WTC11 (cell line): ENCODE measurements around the gene DOK4. TPM values are rescaled to one million over a fixed set of nuclear protein-coding genes. Genes with fewer than 3 reads are reported as not detected.

Experiments
- ATAC-seq: fragments of 200-7000 bp; cut with Tn5 transposase; 2 replicates; pipeline ENCODE4 v1.10.0; 2021; ENCODE audit warnings: mild to moderate bottlenecking, moderate library complexity
- CTCF ChIA-PET: fragments of 300-600 bp; sonication (Branson Sonifier 250); formaldehyde crosslinking; loops from one replicate; lab custom pipeline; 2021; ENCODE audit warnings: antibody characterized with exemption; lab: Charles Lee
- POLR2A ChIA-PET: fragments of 350-600 bp; sonication (Branson Sonifier 250); formaldehyde crosslinking; loops from one replicate; lab custom pipeline; 2021; ENCODE audit warnings: antibody characterized with exemption; lab: Charles Lee
- DNase-seq: peaks from one replicate; pipeline ENCODE4 v3.0.0; 2021; ENCODE audit warnings: low spot score
- H3K27ac Mint-ChIP-seq: 2 replicates; pipeline ENCODE4 v1.8.0; 2021; ENCODE audit warnings: mixed read lengths
- H3K27me3 Mint-ChIP-seq: 2 replicates; pipeline ENCODE4 v1.8.0; 2021; ENCODE audit warnings: low read depth, mild to moderate bottlenecking, moderate library complexity, mixed read lengths
- H3K36me3 Mint-ChIP-seq: 2 replicates; pipeline ENCODE4 v1.8.0; 2021; ENCODE audit warnings: mixed read lengths
- H3K4me1 Mint-ChIP-seq: 2 replicates; pipeline ENCODE4 v1.8.0; 2022; ENCODE audit warnings: mixed read lengths
- H3K4me3 Mint-ChIP-seq: 2 replicates; pipeline ENCODE4 v1.8.0; 2021; ENCODE audit warnings: mild to moderate bottlenecking, moderate library complexity, mixed read lengths
- H3K9me3 Mint-ChIP-seq: 2 replicates; pipeline ENCODE4 v1.8.0; 2021; ENCODE audit warnings: mixed read lengths
- CTCF ChIP-seq: fragments of 200-600 bp; IDR thresholded peaks from 2 replicates; pipeline ENCODE4 v1.8.0; 2022; ENCODE audit warnings: antibody characterized with exemption
- FOXP4 ChIP-seq: sonication (generic); formaldehyde crosslinking; IDR thresholded peaks from 2 replicates; pipeline ENCODE4 v1.8.0; 2022; ENCODE audit warnings: mild to moderate bottlenecking, missing genetic modification reagents
- GABPB1 ChIP-seq: sonication (generic); formaldehyde crosslinking; IDR thresholded peaks from 2 replicates; pipeline ENCODE4 v1.8.1; 2023; ENCODE audit warnings: mild to moderate bottlenecking, missing genetic modification reagents
- GTF2I ChIP-seq: fragments of 250-450 bp; sonication (Bioruptor Pico); conservative IDR thresholded peaks from 2 replicates; pipeline ENCODE4 v1.4.0; 2021; ENCODE audit warnings: mild to moderate bottlenecking
- IRF2 ChIP-seq: sonication (generic); formaldehyde crosslinking; IDR thresholded peaks from 2 replicates; pipeline ENCODE4 v1.8.0; 2022; ENCODE audit warnings: low read depth, missing genetic modification reagents, borderline replicate concordance
- NFATC4 ChIP-seq: fragments of 250-450 bp; sonication (Bioruptor Pico); IDR thresholded peaks from 2 replicates; pipeline ENCODE4 v1.9.0; 2021; ENCODE audit warnings: mild to moderate bottlenecking
- NR1H2 ChIP-seq: sonication (generic); formaldehyde crosslinking; IDR thresholded peaks from 2 replicates; pipeline ENCODE4 v1.9.0; 2021; ENCODE audit warnings: mild to moderate bottlenecking, moderate library complexity, missing genetic modification reagents
- TEAD4 ChIP-seq: sonication (generic); formaldehyde crosslinking; IDR thresholded peaks from 2 replicates; pipeline ENCODE4 v1.8.0; 2022; ENCODE audit warnings: mild to moderate bottlenecking, missing genetic modification reagents
- ZBTB21 ChIP-seq: sonication (generic); formaldehyde crosslinking; IDR thresholded peaks from 2 replicates; pipeline ENCODE4 v1.8.1; 2023; ENCODE audit warnings: mild to moderate bottlenecking, missing genetic modification reagents, borderline replicate concordance
- ZNF416 ChIP-seq: fragments of 250-450 bp; sonication (Bioruptor Pico); IDR thresholded peaks from 2 replicates; pipeline ENCODE4 v1.9.0; 2021; ENCODE audit warnings: mild to moderate bottlenecking, inconsistent platforms
- ZNF425 ChIP-seq: fragments of 250-450 bp; sonication (Bioruptor Pico); conservative IDR thresholded peaks from 2 replicates; pipeline ENCODE4 v1.9.0; 2021; ENCODE audit warnings: mild to moderate bottlenecking
- ZNF671 ChIP-seq: fragments of 250-450 bp; sonication (Bioruptor Pico); IDR thresholded peaks from 2 replicates; pipeline ENCODE4 v1.8.0; 2021; ENCODE audit warnings: mild to moderate bottlenecking
- ZSCAN18 ChIP-seq: fragments of 250-450 bp; sonication (Bioruptor Pico); IDR thresholded peaks from 2 replicates; pipeline ENCODE4 v2.1.2; 2022; ENCODE audit warnings: mild to moderate bottlenecking, moderate library complexity
- total RNA-seq: library from RNA; stranded (reverse); gene quantifications from 3 replicates; pipeline ENCODE4 v1.2.3, GENCODE V29; 2021
- TF ChIP-seq, protein P1 (sequence below): fragments of 250-450 bp; sonication (Bioruptor Pico); IDR thresholded peaks from 2 replicates; pipeline ENCODE4 v1.8.0; 2021; ENCODE audit warnings: mild to moderate bottlenecking
- TF ChIP-seq, protein P2 (sequence below): sonication (generic); formaldehyde crosslinking; conservative IDR thresholded peaks from 2 replicates; pipeline ENCODE4 v1.8.1; 2022; ENCODE audit warnings: mild to moderate bottlenecking, missing genetic modification reagents
- TF ChIP-seq, protein P3 (sequence below): sonication (generic); formaldehyde crosslinking; IDR thresholded peaks from 2 replicates; pipeline ENCODE4 v1.8.0; 2022; ENCODE audit warnings: mild to moderate bottlenecking, missing genetic modification reagents

The DOK4 gene
- total RNA-seq, 1 experiment from 2014 or later = 25.0 TPM

DNA sequence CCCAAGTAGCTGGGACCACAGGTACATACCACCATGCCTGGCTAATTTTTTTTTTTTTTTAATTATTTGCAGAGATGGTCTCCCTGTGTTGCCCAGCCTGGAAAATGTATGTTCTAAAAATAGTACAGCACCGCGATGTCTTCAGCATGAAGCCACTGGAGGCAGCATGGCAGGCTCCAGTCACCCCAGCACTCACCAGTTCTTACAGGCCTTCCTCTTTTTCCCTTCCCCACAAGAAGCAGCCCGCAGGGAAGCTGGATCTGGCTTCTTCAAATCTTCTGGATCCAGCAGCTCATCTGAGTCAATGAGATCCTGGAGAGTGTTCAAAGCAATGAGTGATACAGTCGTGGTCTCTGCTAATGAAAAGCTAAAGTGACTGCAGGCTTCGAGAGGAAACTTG is 55.3 kb downstream of the DOK4 start:
- Mint-ChIP-seq H3K36me3 (peaks cover 75% of the 10 kb centered on the region), H3K9me3 (no peaks in the 10 kb centered on the region), H3K4me1 (no peaks in the 10 kb centered on the region), H3K27me3 (no peaks in the 10 kb centered on the region), H3K4me3 (no peak overlapping the region), H3K27ac (no peak overlapping the region)
- CTCF ChIA-PET = interaction anchor here (0.5 kb wide), 1 partner anchor 15 kb away, joined by 6 read pairs; no protein-coding TSS in a partner anchor
- no peak for ATAC-seq
- no peak for TF ChIP-seq ZNF416 (CRISPR knock-in tag)
- no peak for TF ChIP-seq ZNF671 (CRISPR knock-in tag)
- no peak for TF ChIP-seq TEAD4 (CRISPR knock-in tag)
- TF ChIP-seq, protein P1, sequence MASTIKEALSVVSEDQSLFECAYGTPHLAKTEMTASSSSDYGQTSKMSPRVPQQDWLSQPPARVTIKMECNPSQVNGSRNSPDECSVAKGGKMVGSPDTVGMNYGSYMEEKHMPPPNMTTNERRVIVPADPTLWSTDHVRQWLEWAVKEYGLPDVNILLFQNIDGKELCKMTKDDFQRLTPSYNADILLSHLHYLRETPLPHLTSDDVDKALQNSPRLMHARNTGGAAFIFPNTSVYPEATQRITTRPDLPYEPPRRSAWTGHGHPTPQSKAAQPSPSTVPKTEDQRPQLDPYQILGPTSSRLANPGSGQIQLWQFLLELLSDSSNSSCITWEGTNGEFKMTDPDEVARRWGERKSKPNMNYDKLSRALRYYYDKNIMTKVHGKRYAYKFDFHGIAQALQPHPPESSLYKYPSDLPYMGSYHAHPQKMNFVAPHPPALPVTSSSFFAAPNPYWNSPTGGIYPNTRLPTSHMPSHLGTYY = no peak
- no peak for TF ChIP-seq ZBTB21 (CRISPR knock-in tag)
- no peak for TF ChIP-seq FOXP4
- no peak for TF ChIP-seq NFATC4 (CRISPR knock-in tag)
- no peak for TF ChIP-seq CTCF
- no peak for TF ChIP-seq NR1H2 (CRISPR knock-in tag)
- TF ChIP-seq ZNF425 (CRISPR knock-in tag) = no peak
- no peak for DNase-seq
- POLR2A ChIA-PET = no interaction called here

GRCh38 chr16:57427824-57428223 is 58.5 kb downstream of the DOK4 start:
- peaks cover 47% of the 10 kb centered on the region for H3K36me3 Mint-ChIP-seq
- no peak for DNase-seq
- no peaks in the 10 kb centered on the region for H3K27me3 Mint-ChIP-seq
- ATAC-seq = no peak
- H3K9me3 Mint-ChIP-seq = no peaks in the 10 kb centered on the region
- H3K4me1 Mint-ChIP-seq = no peaks in the 10 kb centered on the region
- H3K4me3 Mint-ChIP-seq = no peak overlapping the region
- POLR2A ChIA-PET = no interaction called here
- TF ChIP-seq ZSCAN18 (CRISPR knock-in tag) (no peak), GABPB1 (CRISPR knock-in tag) (0 out of 2 replicates have a peak, but pooled peaks have one; percentile 23)
- TF ChIP-seq, all 79 proteins: peak for 1
- CTCF ChIA-PET = no interaction called here
- H3K27ac Mint-ChIP-seq = no peak overlapping the region

GRCh38 chr16:57427307-57427706 is 59.0 kb downstream of the DOK4 start:
- no peak overlapping the region for H3K4me3 Mint-ChIP-seq
- ChIA-PET CTCF (interaction anchor here (1.2 kb wide), 1 partner anchor 10 kb away, joined by 3 read pairs; no protein-coding TSS in a partner anchor), POLR2A (no interaction called here)
- H3K27me3 Mint-ChIP-seq = no peaks in the 10 kb centered on the region
- 0 out of 2 replicates have a peak overlapping the region, but pooled peaks have one; percentile 19 for H3K27ac Mint-ChIP-seq
- no peak for ATAC-seq
- peaks cover 41% of the 10 kb centered on the region for H3K36me3 Mint-ChIP-seq
- TF ChIP-seq, protein P2, sequence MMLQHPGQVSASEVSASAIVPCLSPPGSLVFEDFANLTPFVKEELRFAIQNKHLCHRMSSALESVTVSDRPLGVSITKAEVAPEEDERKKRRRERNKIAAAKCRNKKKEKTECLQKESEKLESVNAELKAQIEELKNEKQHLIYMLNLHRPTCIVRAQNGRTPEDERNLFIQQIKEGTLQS (CRISPR knock-in tag) = no peak
- TF ChIP-seq FOXP4 (no peak), IRF2 (no peak), GTF2I (CRISPR knock-in tag) (no peak)
- TF ChIP-seq, protein P3, sequence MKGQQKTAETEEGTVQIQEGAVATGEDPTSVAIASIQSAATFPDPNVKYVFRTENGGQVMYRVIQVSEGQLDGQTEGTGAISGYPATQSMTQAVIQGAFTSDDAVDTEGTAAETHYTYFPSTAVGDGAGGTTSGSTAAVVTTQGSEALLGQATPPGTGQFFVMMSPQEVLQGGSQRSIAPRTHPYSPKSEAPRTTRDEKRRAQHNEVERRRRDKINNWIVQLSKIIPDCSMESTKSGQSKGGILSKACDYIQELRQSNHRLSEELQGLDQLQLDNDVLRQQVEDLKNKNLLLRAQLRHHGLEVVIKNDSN (CRISPR knock-in tag) = no peak
- DNase-seq = no peak
- peaks cover 4% of the 10 kb centered on the region for H3K4me1 Mint-ChIP-seq
- no peaks in the 10 kb centered on the region for H3K9me3 Mint-ChIP-seq
